Thyroid gland (tissue), 4 donors: ENCODE results near the gene PDS5B.
A peak's percentile ranks its signal among the peaks of the same experiment; 100 is the strongest.

Experiments
- CTCF ChIP-seq, 6 experiments: fragments of 200-600 bp in 3 of 6; fragments of 450-650 bp in 3 of 6; sonication (generic) in 3 of 6; IDR thresholded peaks; one replicate each; pipeline ENCODE4 v1.5.1; 2016 to 2019; ENCODE audit warnings: antibody characterized with exemption in 6 of 6, mild to moderate bottlenecking in 2 of 6, inconsistent platforms in 1 of 6, moderate library complexity in 1 of 6
- POLR2A ChIP-seq, 2 donors: fragments of 450-650 bp; IDR thresholded peaks; one replicate each; pipeline ENCODE4 v1.6.1; 2017; ENCODE audit warnings: antibody characterized with exemption in 2 of 2, mild to moderate bottlenecking in 2 of 2, moderate library complexity in 1 of 2

DNA sequence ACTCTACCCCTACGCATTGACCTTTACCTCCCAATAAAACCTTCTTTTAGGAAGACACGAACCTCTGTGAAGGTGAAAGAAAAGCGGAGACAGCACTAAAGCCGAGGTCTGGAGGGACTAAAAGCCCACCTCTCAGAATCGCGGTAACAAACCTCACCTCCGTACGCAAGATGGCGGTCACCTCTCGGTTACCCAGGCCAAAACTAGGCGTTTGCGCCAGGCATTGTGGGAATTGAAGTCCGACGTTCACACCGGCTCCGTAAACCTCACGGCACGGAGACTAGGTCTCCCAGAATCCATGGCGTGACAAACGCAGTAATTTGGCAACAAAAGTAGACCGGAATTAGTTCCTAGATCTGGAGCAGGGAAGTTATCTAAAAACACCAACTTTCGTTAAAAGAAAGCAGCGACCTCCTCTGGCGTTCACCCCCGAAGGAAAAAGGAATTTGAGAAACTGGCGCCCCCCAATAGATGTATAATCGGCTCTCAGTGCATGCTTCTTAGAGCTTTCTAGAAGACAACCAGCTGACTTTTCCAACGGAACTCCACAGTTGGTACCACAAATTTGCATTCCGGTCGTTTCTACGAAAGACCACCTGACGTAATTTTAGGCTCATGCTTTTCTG, 47.5 kb upstream of the PDS5B start, which contains the start of gene N4BP2L2:
- TF ChIP-seq POLR2A (IDR thresholded peaks at IDR 0.05), result peak in 1 of 2 donors; percentile 75
- TF ChIP-seq CTCF (IDR thresholded peaks at IDR 0.05), result peak in 3 of 6 experiments; percentile 37 to 53 (median 43)
